Cardiac muscle cell (in vitro differentiated cells and primary cell): ENCODE results near the gene SLC33A1. TPM values are rescaled to one million over a fixed set of nuclear protein-coding genes. Genes with fewer than 3 reads are reported as not detected.
A peak's percentile ranks its signal among the peaks of the same experiment; 100 is the strongest.
"Not testable (repeated sequence)": the region's sequence is repeated elsewhere in the genome, so short reads cannot be mapped to it uniquely, and the experiment has no call there.

Source experiments
- DNase-seq, 2 donors: peaks; one replicate each; pipeline versions ENCODE4 v3.0.0 to v3.0.0-alpha.2; 2010 to 2017; ENCODE audit warnings: low read depth in 1 of 2, low spot score in 1 of 2
- H3K27ac ChIP-seq: fragments of 200-600 bp; sonication (generic); 2 replicates; pipeline ENCODE4 v1.5.1; 2016
- H3K27me3 ChIP-seq: fragments of 200-600 bp; sonication (generic); 2 replicates; pipeline ENCODE4 v1.6.0; 2016; ENCODE audit warnings: control low read depth
- H3K36me3 ChIP-seq: fragments of 200-600 bp; sonication (generic); 2 replicates; pipeline ENCODE4 v1.5.1; 2016; ENCODE audit warnings: control low read depth
- H3K4me1 ChIP-seq: fragments of 200-600 bp; sonication (generic); 2 replicates; pipeline ENCODE4 v1.8.1; 2017; ENCODE audit warnings: low read depth, mild to moderate bottlenecking, mixed run types
- H3K4me3 ChIP-seq: fragments of 200-600 bp; sonication (generic); 2 replicates; pipeline ENCODE4 v1.5.1; 2016; ENCODE audit warnings: mild to moderate bottlenecking
- H3K9me3 ChIP-seq: fragments of 200-600 bp; sonication (generic); 2 replicates; pipeline ENCODE4 v1.5.1; 2017; ENCODE audit warnings: low read depth, mild to moderate bottlenecking, control low read depth
- polyA plus RNA-seq: library from polyadenylated mRNA; unstranded; fragments of >200 nt; fragmentation: Nextera tagmentation; extraction: Ambion mirVana; gene quantifications from 2 replicates; pipeline ENCODE4 v1.2.1, GENCODE V29; 2016
- total RNA-seq: library from RNA; depleted of rRNA; stranded (reverse); fragments of >200 nt; gene quantifications from 2 replicates; pipeline ENCODE4 v1.2.3, GENCODE V29; 2016
- TF ChIP-seq, protein P1 (sequence below): IDR thresholded peaks from 2 replicates; pipeline ENCODE4 v1.5.1; 2012; ENCODE audit warnings: low read depth, mild to moderate bottlenecking, low read length

The SLC33A1 gene
- total and polyA plus RNA-seq, 2 experiments from 2014 or later: 7.9 to 23.9 TPM

DNA sequence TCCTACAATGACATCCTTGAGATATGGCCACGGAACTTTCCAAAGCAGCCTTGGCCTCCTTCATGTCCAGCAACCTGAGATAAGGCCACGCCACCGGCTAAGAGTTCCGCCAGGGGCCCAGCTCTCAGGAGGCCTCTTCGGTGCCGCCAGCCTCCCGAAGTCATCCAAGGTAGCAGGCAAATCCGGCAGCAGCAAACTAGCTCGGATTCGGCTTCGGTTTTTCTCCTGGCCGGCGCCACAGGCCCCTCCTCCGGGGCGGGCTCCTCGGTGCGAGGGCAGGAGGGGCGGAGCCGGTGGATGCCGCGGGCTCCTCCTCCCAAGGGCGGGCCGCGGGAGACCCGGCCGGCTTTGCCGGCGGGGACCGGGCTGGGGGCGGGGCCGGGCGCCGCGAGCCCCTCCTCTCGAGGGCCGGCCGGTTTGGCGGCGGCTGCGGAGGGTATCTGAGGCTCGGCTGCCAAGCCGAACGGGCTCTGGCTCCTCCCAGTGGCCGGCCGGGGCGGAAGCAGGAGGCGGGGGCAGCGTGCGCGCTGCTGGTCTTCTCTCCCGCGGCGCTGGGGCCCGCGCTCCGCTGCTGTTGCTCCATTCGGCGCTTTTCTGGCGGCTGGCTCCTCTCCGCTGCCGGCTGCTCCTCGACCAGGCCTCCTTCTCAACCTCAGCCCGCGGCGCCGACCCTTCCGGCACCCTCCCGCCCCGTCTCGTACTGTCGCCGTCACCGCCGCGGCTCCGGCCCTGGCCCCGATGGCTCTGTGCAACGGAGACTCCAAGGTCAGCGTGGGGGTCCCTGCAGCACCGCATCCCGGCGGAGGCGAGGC is 16.1 kb upstream of the SLC33A1 start, which contains the start of gene GMPS:
Gene GMPS, plus strand, starts transcription at position 518 of the 812 bp plus-strand sequence. Its CDS starts 221 bp downstream, at position 739.
- Histone ChIP-seq H3K4me1 (peaks cover 13% of the 10 kb centered on the region), H3K27ac (peak within 1 kb of the TSS; percentile 87), H3K27me3 (no peaks in the 10 kb centered on the region), H3K36me3 (no peaks in the 10 kb centered on the region), H3K9me3 (no peaks in the 10 kb centered on the region), H3K4me3 (peak within 1 kb of the TSS; percentile 98)
- peak; percentile 97 for DNase-seq
- TF ChIP-seq, protein P1, sequence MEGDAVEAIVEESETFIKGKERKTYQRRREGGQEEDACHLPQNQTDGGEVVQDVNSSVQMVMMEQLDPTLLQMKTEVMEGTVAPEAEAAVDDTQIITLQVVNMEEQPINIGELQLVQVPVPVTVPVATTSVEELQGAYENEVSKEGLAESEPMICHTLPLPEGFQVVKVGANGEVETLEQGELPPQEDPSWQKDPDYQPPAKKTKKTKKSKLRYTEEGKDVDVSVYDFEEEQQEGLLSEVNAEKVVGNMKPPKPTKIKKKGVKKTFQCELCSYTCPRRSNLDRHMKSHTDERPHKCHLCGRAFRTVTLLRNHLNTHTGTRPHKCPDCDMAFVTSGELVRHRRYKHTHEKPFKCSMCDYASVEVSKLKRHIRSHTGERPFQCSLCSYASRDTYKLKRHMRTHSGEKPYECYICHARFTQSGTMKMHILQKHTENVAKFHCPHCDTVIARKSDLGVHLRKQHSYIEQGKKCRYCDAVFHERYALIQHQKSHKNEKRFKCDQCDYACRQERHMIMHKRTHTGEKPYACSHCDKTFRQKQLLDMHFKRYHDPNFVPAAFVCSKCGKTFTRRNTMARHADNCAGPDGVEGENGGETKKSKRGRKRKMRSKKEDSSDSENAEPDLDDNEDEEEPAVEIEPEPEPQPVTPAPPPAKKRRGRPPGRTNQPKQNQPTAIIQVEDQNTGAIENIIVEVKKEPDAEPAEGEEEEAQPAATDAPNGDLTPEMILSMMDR: peak; percentile 22

DNA sequence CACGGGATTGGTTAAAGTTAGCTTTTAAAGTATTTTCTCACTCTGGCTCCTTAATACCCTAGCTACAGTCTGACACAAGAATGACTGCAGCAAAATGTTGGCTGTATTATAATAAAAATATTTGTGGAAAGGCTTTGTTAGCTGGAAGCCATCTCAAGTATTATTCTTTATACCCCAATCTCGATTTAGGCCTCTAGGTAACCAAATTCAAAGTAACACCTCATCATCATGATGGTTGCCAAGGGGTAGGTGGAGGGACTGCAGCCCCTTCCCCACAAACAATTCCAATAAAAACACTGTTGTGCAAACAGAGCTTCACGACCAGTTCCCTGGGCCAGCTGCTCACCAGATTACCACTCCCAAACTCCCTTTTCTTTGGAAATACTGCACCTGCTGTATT is 15.5 kb upstream of the SLC33A1 start:
- Histone ChIP-seq H3K27me3 (no peaks in the 10 kb centered on the region), H3K27ac (peak overlapping the region; percentile 87), H3K4me1 (peaks cover 13% of the 10 kb centered on the region), H3K4me3 (peak overlapping the region; percentile 25), H3K9me3 (no peaks in the 10 kb centered on the region), H3K36me3 (no peaks in the 10 kb centered on the region)
- TF ChIP-seq, protein P1: no peak
- DNase-seq: no peak

DNA sequence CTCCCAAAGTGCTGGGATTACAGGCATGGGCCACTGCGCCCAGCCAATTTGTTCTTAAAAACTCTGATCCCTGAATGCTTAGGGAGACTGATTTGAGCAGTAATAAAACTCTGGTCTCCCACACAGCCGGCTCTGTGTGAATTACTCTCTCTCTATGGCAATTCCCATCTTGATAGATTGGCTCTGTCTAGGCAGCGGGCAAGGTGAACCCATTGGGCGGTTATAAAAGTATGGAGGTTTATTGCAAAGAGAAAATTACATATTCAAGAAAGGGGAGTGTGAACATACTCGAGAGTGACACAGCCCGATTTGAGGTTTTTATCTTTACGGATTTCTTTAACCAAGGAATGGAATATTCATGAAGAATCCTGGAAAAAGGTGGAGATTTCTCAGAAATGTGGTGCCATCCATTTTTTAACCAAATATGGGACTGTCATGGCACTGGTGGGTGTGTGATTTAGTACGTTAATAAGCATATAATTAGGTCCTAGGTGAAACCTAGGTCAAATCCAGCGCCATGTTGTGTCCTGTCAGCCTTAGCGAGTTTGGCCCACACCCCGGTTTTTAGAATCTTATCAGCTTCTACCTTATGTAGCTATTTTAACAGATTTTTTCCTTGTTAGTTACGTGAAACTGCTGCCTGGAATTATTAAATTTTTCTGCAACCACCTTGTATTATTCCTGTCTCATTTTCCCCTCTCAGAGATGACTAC is 9.0 kb upstream of the SLC33A1 start:
- H3K4me3 ChIP-seq: no peak overlapping the region
- H3K9me3 ChIP-seq: no peaks in the 10 kb centered on the region
- no peaks in the 10 kb centered on the region for H3K27me3 ChIP-seq
- no peaks in the 10 kb centered on the region for H3K36me3 ChIP-seq
- DNase-seq: no peak
- TF ChIP-seq, protein P1: no peak
- H3K4me1 ChIP-seq: no peaks in the 10 kb centered on the region
- no peak overlapping the region for H3K27ac ChIP-seq

DNA sequence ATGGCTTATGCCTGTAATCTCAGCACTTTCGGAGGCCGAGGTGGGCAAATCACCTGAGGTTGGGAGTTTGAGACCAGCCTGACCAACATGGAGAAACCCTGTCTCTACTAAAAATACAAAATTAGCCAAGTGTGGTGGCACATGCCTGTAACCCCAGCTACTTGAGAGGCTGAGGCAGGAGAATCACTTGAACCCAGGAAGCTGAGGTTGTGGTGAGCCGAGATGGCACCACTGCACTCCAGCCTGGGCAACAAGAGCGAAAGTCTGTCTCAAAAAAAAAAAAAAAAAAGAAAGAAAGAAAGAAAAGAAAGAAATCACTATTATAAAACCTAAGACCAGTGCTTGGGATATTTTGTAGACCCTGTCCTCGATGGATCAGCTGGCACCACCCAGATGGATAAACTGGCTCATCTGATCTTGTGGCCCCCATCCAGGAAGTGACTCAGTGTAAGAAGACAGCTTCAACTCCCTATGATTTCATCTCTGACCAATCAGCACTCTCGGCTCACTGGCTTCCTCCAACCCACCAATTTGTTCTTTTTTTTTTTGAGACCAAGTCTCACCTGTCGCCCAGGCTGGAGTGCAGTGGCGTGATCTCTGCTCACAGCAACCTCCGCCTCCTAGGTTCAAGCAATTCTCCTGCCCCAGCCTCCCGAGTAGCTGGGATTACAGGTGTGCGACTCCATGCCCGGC is 8.2 kb upstream of the SLC33A1 start:
- H3K27ac ChIP-seq, H3K36me3 ChIP-seq, H3K4me1 ChIP-seq, H3K9me3 ChIP-seq, H3K27me3 ChIP-seq, H3K4me3 ChIP-seq: not testable (repeated sequence)
- DNase-seq: peak in 1 of 2 donors; percentile 55

DNA sequence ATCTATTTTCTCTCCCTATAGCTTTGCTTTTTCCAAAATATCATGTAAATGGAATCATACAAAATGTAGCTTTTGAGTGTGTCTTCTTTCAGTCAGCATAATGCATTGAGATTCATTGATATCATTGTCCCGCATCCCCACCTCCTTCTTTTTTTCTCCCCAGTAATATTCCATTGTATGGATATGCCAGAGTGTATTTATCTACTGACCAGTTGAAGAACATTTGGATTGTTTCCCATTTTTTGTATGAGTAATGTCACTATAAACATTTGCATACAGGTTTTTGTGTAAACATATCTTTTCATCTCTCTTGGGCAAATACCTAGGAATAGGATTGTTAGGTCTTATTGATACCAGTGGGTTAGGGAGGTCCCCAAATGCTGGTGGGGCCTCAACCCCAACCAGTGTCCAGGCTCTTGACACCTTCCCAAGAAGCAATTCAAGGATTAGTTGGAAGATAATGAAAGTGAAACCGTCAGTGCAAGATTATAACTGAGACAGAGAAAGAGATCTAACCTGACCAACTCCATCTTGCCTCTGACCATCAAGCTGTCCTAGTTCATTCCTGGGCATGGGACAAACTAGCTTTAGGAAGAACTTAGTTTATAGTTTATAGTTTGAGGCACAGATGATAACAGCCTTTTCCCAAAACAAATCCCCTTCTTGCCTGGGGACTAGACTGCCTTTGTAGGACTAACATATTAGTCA is 7.4 kb upstream of the SLC33A1 start:
- H3K36me3 ChIP-seq: no peaks in the 10 kb centered on the region
- H3K27me3 ChIP-seq: no peaks in the 10 kb centered on the region
- no peak overlapping the region for H3K27ac ChIP-seq
- no peaks in the 10 kb centered on the region for H3K9me3 ChIP-seq
- no peak for DNase-seq
- no peak overlapping the region for H3K4me3 ChIP-seq
- TF ChIP-seq, protein P1: no peak
- H3K4me1 ChIP-seq: no peaks in the 10 kb centered on the region

DNA sequence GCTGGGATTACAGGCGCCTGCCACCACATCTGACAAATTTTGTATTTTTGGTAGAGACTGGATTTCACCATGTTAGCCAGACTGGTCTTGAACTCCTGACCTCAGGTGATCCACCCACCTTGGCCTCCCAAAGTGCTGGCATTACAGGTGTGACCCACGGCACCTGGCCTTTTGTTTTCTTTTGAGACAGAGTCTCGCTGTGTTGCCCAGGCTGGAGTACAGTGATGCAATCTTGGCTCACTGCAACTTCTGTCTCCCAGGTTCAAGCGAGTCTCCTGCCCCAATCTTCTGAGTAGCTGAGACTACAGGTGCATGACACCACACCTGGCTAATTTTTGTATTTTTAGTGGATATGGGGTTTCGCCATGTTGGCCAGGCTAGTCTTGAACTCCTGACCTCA is 6.2 kb upstream of the SLC33A1 start:
- not testable (repeated sequence) for H3K4me3 ChIP-seq, H3K27ac ChIP-seq, H3K36me3 ChIP-seq, DNase-seq, H3K4me1 ChIP-seq, H3K9me3 ChIP-seq, H3K27me3 ChIP-seq
